Chondrocyte (in vitro differentiated cells): Measurements from ENCODE around the gene PSMD13. TPM values are rescaled to one million over a fixed set of nuclear protein-coding genes. Genes with fewer than 3 reads are reported as not detected.

Experiments used
- DNase-seq: peaks from one replicate; pipeline ENCODE4 v3.0.0; 2021; ENCODE audit warnings: mixed read lengths, low spot score
- H3K27ac Mint-ChIP-seq: one replicate; pipeline ENCODE4 v1.8.0; 2021; ENCODE audit warnings: mild to moderate bottlenecking, moderate library complexity, mixed read lengths; ENCODE audit not compliant: unreplicated experiment
- H3K27me3 Mint-ChIP-seq: 2 replicates; pipeline ENCODE4 v1.8.0; 2021; ENCODE audit warnings: low read depth, mixed read lengths
- H3K36me3 Mint-ChIP-seq: 2 replicates; pipeline ENCODE4 v1.8.0; 2021; ENCODE audit warnings: low read depth, mixed read lengths
- H3K4me1 Mint-ChIP-seq: 2 replicates; pipeline ENCODE4 v1.8.0; 2021; ENCODE audit warnings: low read depth, mild to moderate bottlenecking, mixed read lengths
- H3K4me3 Mint-ChIP-seq: one replicate; pipeline ENCODE4 v1.8.0; 2021; ENCODE audit warnings: mild to moderate bottlenecking, moderate library complexity, mixed read lengths; ENCODE audit not compliant: unreplicated experiment
- H3K9me3 Mint-ChIP-seq: 2 replicates; pipeline ENCODE4 v1.8.0; 2021; ENCODE audit warnings: low read depth, mixed read lengths
- total RNA-seq: library from RNA; stranded (reverse); gene quantifications from 3 replicates; pipeline ENCODE4 v1.2.1, GENCODE V29; 2021
- TF ChIP-seq, protein P1 (sequence below): fragments of 200-600 bp; sonication (generic); IDR thresholded peaks from 2 replicates; pipeline ENCODE4 v1.5.0; 2021; ENCODE audit warnings: antibody characterized with exemption, mild to moderate bottlenecking, moderate library complexity

Gene PSMD13
- total RNA-seq, 1 donor from 2014 or later, result 103 TPM

GRCh38 chr11:225734-226453 is 10.9 kb upstream of the PSMD13 start:
- no peak overlapping the region for H3K27ac Mint-ChIP-seq
- TF ChIP-seq, protein P1, sequence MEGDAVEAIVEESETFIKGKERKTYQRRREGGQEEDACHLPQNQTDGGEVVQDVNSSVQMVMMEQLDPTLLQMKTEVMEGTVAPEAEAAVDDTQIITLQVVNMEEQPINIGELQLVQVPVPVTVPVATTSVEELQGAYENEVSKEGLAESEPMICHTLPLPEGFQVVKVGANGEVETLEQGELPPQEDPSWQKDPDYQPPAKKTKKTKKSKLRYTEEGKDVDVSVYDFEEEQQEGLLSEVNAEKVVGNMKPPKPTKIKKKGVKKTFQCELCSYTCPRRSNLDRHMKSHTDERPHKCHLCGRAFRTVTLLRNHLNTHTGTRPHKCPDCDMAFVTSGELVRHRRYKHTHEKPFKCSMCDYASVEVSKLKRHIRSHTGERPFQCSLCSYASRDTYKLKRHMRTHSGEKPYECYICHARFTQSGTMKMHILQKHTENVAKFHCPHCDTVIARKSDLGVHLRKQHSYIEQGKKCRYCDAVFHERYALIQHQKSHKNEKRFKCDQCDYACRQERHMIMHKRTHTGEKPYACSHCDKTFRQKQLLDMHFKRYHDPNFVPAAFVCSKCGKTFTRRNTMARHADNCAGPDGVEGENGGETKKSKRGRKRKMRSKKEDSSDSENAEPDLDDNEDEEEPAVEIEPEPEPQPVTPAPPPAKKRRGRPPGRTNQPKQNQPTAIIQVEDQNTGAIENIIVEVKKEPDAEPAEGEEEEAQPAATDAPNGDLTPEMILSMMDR, result no peak
- no peak for DNase-seq

GRCh38 chr11:227824-228379 is 8.9 kb upstream of the PSMD13 start:
- Mint-ChIP-seq H3K27ac (no peak overlapping the region), H3K27me3 (no peaks in the 10 kb centered on the region), H3K36me3 (peaks cover 3% of the 10 kb centered on the region), H3K4me3 (no peak overlapping the region), H3K4me1 (peaks cover 4% of the 10 kb centered on the region), H3K9me3 (no peaks in the 10 kb centered on the region)
- TF ChIP-seq, protein P1, result no peak
- no peak for DNase-seq

More at GRCh38 chr11:225734-226453, 10.9 kb upstream of the PSMD13 start:
- Mint-ChIP-seq H3K36me3 (peaks cover 9% of the 10 kb centered on the region), H3K4me3 (no peak overlapping the region), H3K27me3 (no peaks in the 10 kb centered on the region), H3K4me1 (peaks cover 4% of the 10 kb centered on the region), H3K9me3 (no peaks in the 10 kb centered on the region)

DNA sequence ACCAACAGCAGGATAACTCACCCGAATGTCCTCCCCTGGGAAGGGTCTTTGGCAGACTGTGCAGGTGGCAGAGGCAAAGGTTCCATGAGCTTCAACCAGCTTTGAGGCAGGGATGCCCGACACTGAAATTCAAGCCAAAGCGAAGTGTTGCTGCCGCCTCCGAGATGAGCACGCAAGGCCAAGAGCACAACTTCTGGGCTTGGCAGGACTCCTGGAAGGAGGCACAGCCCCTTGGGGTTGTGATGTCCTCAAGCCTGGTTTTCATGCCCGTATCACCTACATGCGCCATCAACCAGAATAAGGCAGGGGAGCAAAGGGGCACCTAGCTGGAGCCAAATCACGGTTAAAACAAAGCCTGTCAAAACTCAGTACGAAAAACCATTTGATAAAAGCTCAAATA is 6.3 kb upstream of the PSMD13 start:
- H3K9me3 Mint-ChIP-seq, result no peaks in the 10 kb centered on the region
- no peak for DNase-seq
- H3K36me3 Mint-ChIP-seq, result no peaks in the 10 kb centered on the region
- no peak overlapping the region for H3K4me3 Mint-ChIP-seq
- H3K27ac Mint-ChIP-seq, result no peak overlapping the region
- peaks cover 9% of the 10 kb centered on the region for H3K4me1 Mint-ChIP-seq
- TF ChIP-seq, protein P1, result no peak
- H3K27me3 Mint-ChIP-seq, result no peaks in the 10 kb centered on the region

GRCh38 chr11:232783-233565 is 3.8 kb upstream of the PSMD13 start:
- Mint-ChIP-seq H3K27ac (no peak overlapping the region), H3K4me1 (peaks cover 14% of the 10 kb centered on the region), H3K36me3 (no peaks in the 10 kb centered on the region), H3K27me3 (no peaks in the 10 kb centered on the region), H3K9me3 (no peaks in the 10 kb centered on the region), H3K4me3 (no peak overlapping the region)
- TF ChIP-seq, protein P1, result no peak
- no peak for DNase-seq

GRCh38 chr11:235180-235579 is 1.6 kb upstream of the PSMD13 start:
- Mint-ChIP-seq H3K9me3 (no peaks in the 10 kb centered on the region), H3K27me3 (no peaks in the 10 kb centered on the region), H3K4me3 (peak overlapping the region; percentile 79), H3K27ac (peak overlapping the region; percentile 64), H3K4me1 (peaks cover 25% of the 10 kb centered on the region), H3K36me3 (peaks cover 3% of the 10 kb centered on the region)
- TF ChIP-seq, protein P1, result no peak
- DNase-seq, result no peak
